GM12874 (cell line): ENCODE data around the gene ERICH2.

Experiments
- CTCF ChIP-seq: IDR thresholded peaks from 2 replicates; pipeline ENCODE4 v1.5.1; 2011; ENCODE audit warnings: low read depth, mild to moderate bottlenecking, control low read depth, low read length, moderate library complexity; ENCODE audit not compliant: insufficient read depth

ERICH2 gene

GRCh38 chr2:170766693-170767092, 3.5 kb upstream of the ERICH2 start:
- no peak for TF ChIP-seq CTCF

DNA sequence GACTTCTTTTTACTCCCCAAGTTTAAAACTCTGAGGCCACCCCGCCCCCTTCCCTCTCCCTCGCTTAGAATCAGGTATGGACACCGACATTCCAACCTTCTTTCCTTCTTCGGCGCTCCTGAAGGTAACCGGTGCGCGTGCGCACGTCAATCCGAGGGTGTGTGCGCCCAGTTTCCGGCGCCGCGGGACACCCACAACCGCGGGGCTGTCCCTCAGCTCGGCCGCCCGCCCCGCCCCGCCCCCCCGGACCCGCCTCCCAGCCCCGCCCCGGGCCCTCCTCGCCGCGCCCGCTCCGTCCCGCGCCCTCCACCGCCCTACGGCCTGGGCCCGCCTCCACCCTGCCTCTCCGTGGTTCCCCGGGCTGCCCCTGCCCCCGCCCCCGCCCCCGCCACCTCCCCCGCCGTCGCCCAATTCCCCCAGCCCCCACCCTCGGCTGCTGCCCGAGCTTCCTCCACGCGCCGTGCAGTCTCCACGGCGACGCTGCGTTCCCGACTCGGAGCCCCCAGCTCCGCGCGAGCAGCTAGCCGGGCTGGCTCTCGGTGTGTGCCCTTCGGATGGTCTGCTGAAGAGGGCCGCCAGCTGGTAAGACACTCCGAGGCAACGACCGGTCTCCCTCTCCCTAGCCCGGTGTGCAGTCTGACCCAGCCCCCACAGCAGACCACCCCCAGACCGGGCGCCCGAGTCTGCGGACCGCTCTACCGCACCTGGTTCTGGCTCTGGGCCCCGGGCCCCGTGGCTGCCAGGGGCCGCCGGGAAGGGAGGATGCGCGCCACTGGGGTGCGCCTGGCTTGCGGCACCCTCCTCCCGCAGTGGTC, 635 bp downstream of the ERICH2 start:
- TF ChIP-seq CTCF: no peak

DNA sequence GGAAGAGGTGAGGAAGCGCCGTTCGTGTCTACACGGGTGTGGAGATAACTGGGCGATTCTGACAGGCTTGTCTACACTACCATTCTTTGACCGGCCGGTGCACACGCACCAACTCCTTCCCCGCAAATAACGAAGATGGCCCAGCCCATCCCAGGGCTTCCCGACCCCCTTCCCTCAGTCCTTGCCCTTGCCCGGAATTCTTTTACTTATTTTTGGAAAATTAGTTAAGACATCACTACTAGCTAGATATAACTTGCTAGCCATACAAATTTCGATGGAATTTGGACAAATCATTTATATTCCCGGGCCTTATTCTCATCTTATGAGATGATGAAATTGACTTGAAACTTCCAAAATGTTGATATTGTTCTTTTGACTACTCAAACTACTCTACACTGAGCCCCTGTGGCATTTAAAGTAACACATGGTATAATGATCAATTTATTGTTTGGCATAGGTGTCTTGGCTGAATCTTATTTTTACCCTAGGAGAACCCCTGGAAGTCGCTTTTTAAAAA, 1.3 kb downstream of the ERICH2 start:
- no peak for TF ChIP-seq CTCF

GRCh38 chr2:170772295-170772694, 2.1 kb downstream of the ERICH2 start:
- no peak for TF ChIP-seq CTCF

DNA sequence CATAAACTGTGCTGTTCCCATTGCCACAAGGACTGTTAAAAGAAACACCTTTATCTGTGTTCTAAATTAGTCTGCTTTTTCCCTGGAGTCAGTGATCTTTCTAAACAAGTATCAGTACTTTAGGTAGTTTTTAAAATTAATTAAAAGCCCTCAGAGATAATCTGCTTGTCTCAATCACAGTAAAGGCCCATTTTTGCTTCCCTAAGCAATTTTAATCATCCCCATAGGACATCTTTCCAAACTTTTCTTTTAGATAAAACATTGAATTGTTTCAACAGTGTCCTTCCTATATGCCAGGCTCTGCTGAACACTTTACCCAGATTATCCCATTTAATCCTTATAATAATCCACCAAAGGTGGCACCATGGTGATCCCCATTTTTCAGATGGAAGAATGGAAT, 3.9 kb downstream of the ERICH2 start:
- no peak for TF ChIP-seq CTCF

DNA sequence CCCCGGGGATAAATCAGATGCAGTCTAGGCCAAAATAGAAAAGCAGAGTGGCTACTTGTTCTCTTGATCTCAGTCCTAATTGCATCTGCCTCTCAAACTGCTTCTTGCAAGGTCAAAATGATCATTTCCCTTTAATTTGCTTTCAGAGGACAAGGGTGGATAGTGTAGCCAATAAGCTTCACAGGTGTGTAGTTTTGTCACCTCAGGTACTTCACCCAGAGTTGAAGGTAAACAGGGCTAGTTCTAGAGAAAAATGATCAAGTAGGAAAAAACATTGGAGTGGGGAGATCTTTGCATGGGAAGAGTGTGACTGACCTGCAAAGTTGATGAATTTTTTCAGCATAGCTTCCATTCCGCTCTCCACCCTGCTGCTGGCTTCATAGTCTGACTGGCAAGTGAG, 8.7 kb downstream of the ERICH2 start:
- no peak for TF ChIP-seq CTCF

- no peak for TF ChIP-seq CTCF
Measured at GRCh38 chr2:170779304-170779703, 9.1 kb downstream of the ERICH2 start.
